Right kidney (tissue), 1 donor: ENCODE results near the gene C1RL.

Experiments used
- DNase-seq: peaks from one replicate; pipeline ENCODE4 v3.0.0-alpha.2; 2016

The C1RL gene

GRCh38 chr12:7137908-7138307 lies 28.9 kb upstream of the C1RL start:
- DNase-seq: no peak

- no peak for DNase-seq
Observed at GRCh38 chr12:7136676-7137075, 27.7 kb upstream of the C1RL start.

- no peak for DNase-seq
Observed at GRCh38 chr12:7136071-7136470, 27.1 kb upstream of the C1RL start.

GRCh38 chr12:7134396-7135166 lies 25.6 kb upstream of the C1RL start:
- no peak for DNase-seq

- peak; percentile 60 for DNase-seq
Observed at GRCh38 chr12:7131502-7131866, 22.5 kb upstream of the C1RL start.

GRCh38 chr12:7130701-7131501 lies 21.9 kb upstream of the C1RL start:
- DNase-seq: peak; percentile 70

- DNase-seq: peak; percentile 84
Observed at GRCh38 chr12:7129872-7130691, 21.1 kb upstream of the C1RL start, which contains the start of gene CLSTN3. TSS of gene CLSTN3 (plus strand) at chr12:7130371. CDS start at chr12:7130649, 278 bp downstream.

- peak; percentile 29 for DNase-seq
Observed at GRCh38 chr12:7129287-7129871, 20.4 kb upstream of the C1RL start.

- DNase-seq: no peak
Observed at GRCh38 chr12:7128681-7129286, 19.8 kb upstream of the C1RL start, which contains the start of gene RBP5. TSS of gene RBP5 (minus strand) at chr12:7128889. CDS start at chr12:7128775, 114 bp downstream.

GRCh38 chr12:7127916-7128626 lies 19.1 kb upstream of the C1RL start:
- no peak for DNase-seq

- DNase-seq: no peak
Observed at GRCh38 chr12:7125632-7126227, 16.7 kb upstream of the C1RL start.

GRCh38 chr12:7123806-7124522 lies 14.9 kb upstream of the C1RL start:
- peak; percentile 59 for DNase-seq

GRCh38 chr12:7122811-7123769 lies 14.1 kb upstream of the C1RL start:
- DNase-seq: no peak

- DNase-seq: no peak
Observed at GRCh38 chr12:7121324-7121723, 12.3 kb upstream of the C1RL start.

- DNase-seq: no peak
Observed at GRCh38 chr12:7120166-7120565, 11.2 kb upstream of the C1RL start.

GRCh38 chr12:7118881-7119280 lies 9.9 kb upstream of the C1RL start:
- no peak for DNase-seq

- DNase-seq: no peak
Observed at GRCh38 chr12:7117670-7118069, 8.7 kb upstream of the C1RL start.

- DNase-seq: no peak
Observed at GRCh38 chr12:7116916-7117315, 7.9 kb upstream of the C1RL start.

GRCh38 chr12:7116196-7116595 lies 7.2 kb upstream of the C1RL start:
- no peak for DNase-seq
